Activated T-helper 1 cell treated with Interleukin-2 at 50 U/mL for 16 hours (primary cell): ENCODE results near the gene CEP78.

Source experiments
- DNase-seq: peaks from one replicate; pipeline ENCODE4 v3.0.0-alpha.2; 2020; ENCODE audit warnings: low read depth

Gene CEP78

GRCh38 chr9:78288214-78288892 is 52.5 kb downstream of the CEP78 start:
- no peak for DNase-seq

- no peak for DNase-seq
These were observed 53.6 kb downstream of the CEP78 start for GRCh38 chr9:78289474-78289873.

- DNase-seq: no peak
These were observed 55.5 kb downstream of the CEP78 start for GRCh38 chr9:78291240-78291925.

GRCh38 chr9:78292026-78292425 is 56.2 kb downstream of the CEP78 start:
- DNase-seq: no peak

GRCh38 chr9:78292716-78293497 is 57.0 kb downstream of the CEP78 start:
- DNase-seq: no peak

GRCh38 chr9:78294290-78295176 is 58.7 kb downstream of the CEP78 start:
- no peak for DNase-seq

- no peak for DNase-seq
These were observed 59.3 kb downstream of the CEP78 start for GRCh38 chr9:78295177-78295575.

GRCh38 chr9:78295731-78296130 is 59.9 kb downstream of the CEP78 start:
- no peak for DNase-seq

- DNase-seq: no peak
These were observed 60.5 kb downstream of the CEP78 start for GRCh38 chr9:78296201-78296892.

- peak; percentile 79 for DNase-seq
These were observed 61.2 kb downstream of the CEP78 start, which contains the start of gene PSAT1 for GRCh38 chr9:78296893-78297671. TSS of gene PSAT1 (plus strand) at chr9:78297125. CDS start at chr9:78297211, 86 bp downstream.

- no peak for DNase-seq
These were observed 61.7 kb downstream of the CEP78 start for GRCh38 chr9:78297672-78297961.

GRCh38 chr9:78298046-78298765 is 62.3 kb downstream of the CEP78 start:
- DNase-seq: no peak

GRCh38 chr9:78300209-78300608 is 64.3 kb downstream of the CEP78 start:
- no peak for DNase-seq

GRCh38 chr9:78301466-78301865 is 65.6 kb downstream of the CEP78 start:
- DNase-seq: no peak

GRCh38 chr9:78303377-78304062 is 67.6 kb downstream of the CEP78 start:
- DNase-seq: no peak

- DNase-seq: no peak
These were observed 68.5 kb downstream of the CEP78 start for GRCh38 chr9:78304357-78304756.

GRCh38 chr9:78306222-78307076 is 70.6 kb downstream of the CEP78 start:
- no peak for DNase-seq

- no peak for DNase-seq
These were observed 71.5 kb downstream of the CEP78 start for GRCh38 chr9:78307360-78307759.
